Right kidney (tissue), 1 donor: ENCODE measurements around the gene ZNF652.
"Not testable (repeated sequence)": the region's sequence is repeated elsewhere in the genome, so short reads cannot be mapped to it uniquely, and the experiment has no call there.

Source experiments
- DNase-seq: peaks from one replicate; pipeline ENCODE4 v3.0.0-alpha.2; 2016

ZNF652 gene

GRCh38 chr17:49387498-49388289, 25.6 kb upstream of the ZNF652 start:
- DNase-seq: no peak

- no peak for DNase-seq
Measured at GRCh38 chr17:49386373-49386772, 24.3 kb upstream of the ZNF652 start.

GRCh38 chr17:49384951-49385350, 22.9 kb upstream of the ZNF652 start:
- no peak for DNase-seq

- no peak for DNase-seq
Measured at GRCh38 chr17:49383060-49383459, 21.0 kb upstream of the ZNF652 start.

GRCh38 chr17:49382556-49382955, 20.5 kb upstream of the ZNF652 start:
- no peak for DNase-seq

- DNase-seq: no peak
Measured at GRCh38 chr17:49381793-49382192, 19.7 kb upstream of the ZNF652 start.

GRCh38 chr17:49381033-49381432, 19.0 kb upstream of the ZNF652 start:
- DNase-seq: no peak

- no peak for DNase-seq
Measured at GRCh38 chr17:49379926-49380325, 17.9 kb upstream of the ZNF652 start.

- DNase-seq: no peak
Measured at GRCh38 chr17:49378311-49378710, 16.3 kb upstream of the ZNF652 start.

GRCh38 chr17:49375544-49375943, 13.5 kb upstream of the ZNF652 start:
- no peak for DNase-seq

GRCh38 chr17:49373115-49373514, 11.1 kb upstream of the ZNF652 start:
- DNase-seq: no peak

- DNase-seq: no peak
Measured at GRCh38 chr17:49372425-49372824, 10.4 kb upstream of the ZNF652 start.

- no peak for DNase-seq
Measured at GRCh38 chr17:49370971-49371834, 9.2 kb upstream of the ZNF652 start.

GRCh38 chr17:49369760-49370159, 7.7 kb upstream of the ZNF652 start:
- DNase-seq: no peak

- no peak for DNase-seq
Measured at GRCh38 chr17:49369089-49369488, 7.0 kb upstream of the ZNF652 start.

- DNase-seq: no peak
Measured at GRCh38 chr17:49365667-49366066, 3.6 kb upstream of the ZNF652 start.

- DNase-seq: not testable (repeated sequence)
Measured at GRCh38 chr17:49365126-49365525, 3.1 kb upstream of the ZNF652 start.

GRCh38 chr17:49364119-49364518, 2.1 kb upstream of the ZNF652 start:
- DNase-seq: no peak

- DNase-seq: no peak
Measured at GRCh38 chr17:49363251-49363650, 1.2 kb upstream of the ZNF652 start.

- no peak for DNase-seq
Measured at GRCh38 chr17:49362723-49363117, 670 bp upstream of the ZNF652 start.

- DNase-seq: peak; percentile 82
Measured at GRCh38 chr17:49361129-49361901, 735 bp downstream of the ZNF652 start.

- DNase-seq: no peak
Measured at GRCh38 chr17:49360796-49361128, 1.3 kb downstream of the ZNF652 start.
